GM06990 (cell line): ENCODE data around the gene PLXNB2.

Source experiments
- DNase-seq: peaks from one replicate; pipeline ENCODE4 v3.0.0-alpha.2; 2011; ENCODE audit not compliant: insufficient read length; ENCODE audit errors: extremely low read depth
- H3K27me3 ChIP-seq: replicated peaks from 2 replicates; pipeline ENCODE4 v1.6.0; 2011; ENCODE audit warnings: low read length; ENCODE audit not compliant: control insufficient read depth, insufficient read depth
- H3K36me3 ChIP-seq: 2 replicates; pipeline ENCODE4 v1.5.1; 2011; ENCODE audit warnings: low read length; ENCODE audit not compliant: control insufficient read depth, insufficient read depth
- H3K4me3 ChIP-seq: replicated peaks from 2 replicates; pipeline ENCODE4 v1.5.1; 2011; ENCODE audit warnings: low read depth, mild to moderate bottlenecking, control low read depth, low read length
- CTCF ChIP-seq: IDR thresholded peaks from 2 replicates; pipeline ENCODE4 v1.5.1; 2011; ENCODE audit warnings: low read length, control low read depth, mild to moderate bottlenecking, inconsistent platforms; ENCODE audit not compliant: insufficient read depth, poor library complexity, severe bottlenecking

PLXNB2 gene

GRCh38 chr22:50242406-50242949 lies 65.0 kb downstream of the PLXNB2 start:
- Histone ChIP-seq H3K27me3 (no peaks in the 10 kb centered on the region), H3K36me3 (peaks cover 17% of the 10 kb centered on the region), H3K4me3 (peak overlapping the region; percentile 56)
- no peak for DNase-seq
- TF ChIP-seq CTCF, result no peak

DNA sequence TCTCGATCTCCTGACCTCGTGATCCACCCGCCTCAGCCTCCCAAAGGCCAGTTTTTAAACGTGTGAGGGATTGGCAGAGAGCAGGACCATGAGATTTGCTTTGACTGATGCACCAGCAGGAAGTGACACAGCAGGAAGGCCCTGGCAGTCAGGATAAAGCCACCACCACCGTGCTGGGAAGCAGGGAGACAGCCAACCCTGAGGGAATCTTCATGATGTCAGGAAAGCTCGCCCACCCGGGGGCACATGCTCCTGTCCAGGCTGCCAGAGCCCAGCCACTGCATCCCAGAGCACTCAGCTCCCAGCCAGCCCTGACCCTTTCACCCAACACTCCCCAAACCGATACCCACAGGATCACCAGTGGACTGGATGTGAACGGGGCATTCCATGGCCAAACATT lies 68.7 kb downstream of the PLXNB2 start:
- no peak for TF ChIP-seq CTCF
- DNase-seq, result no peak
- peaks cover 5% of the 10 kb centered on the region for H3K36me3 ChIP-seq
- H3K27me3 ChIP-seq, result no peaks in the 10 kb centered on the region
- H3K4me3 ChIP-seq, result no peak overlapping the region

DNA sequence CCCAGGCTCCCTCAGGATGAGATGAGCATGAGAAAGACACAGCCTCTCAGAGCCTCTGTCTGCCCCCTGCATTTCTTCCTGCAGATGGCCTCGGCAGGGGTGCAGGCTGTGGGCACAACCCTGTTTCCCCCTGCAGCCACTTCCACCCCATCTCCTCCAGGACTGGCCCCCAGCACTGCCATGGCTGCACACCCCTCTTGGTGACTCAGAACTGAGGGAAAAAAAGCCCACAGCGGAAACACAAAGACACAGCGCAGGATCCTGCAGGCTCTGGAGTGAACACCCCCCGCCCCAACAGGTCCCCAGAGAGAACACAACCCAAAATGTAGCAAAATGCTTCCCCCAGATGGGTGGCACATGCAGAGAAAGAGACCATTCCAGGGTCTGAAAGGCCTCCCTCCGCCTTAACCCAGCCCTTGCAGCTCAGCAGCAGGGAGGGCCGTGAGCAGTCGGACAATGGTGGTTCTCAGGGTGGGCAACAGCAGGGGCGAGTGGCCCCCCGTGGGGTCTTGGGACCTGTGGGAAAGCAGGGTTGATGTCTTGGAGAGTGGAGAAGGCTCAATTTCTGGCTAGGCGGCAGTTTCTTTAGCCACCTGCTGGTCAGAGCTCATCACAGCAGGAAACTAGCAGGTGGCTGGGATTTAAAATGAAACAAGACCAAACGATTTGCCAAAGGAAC lies 70.6 kb downstream of the PLXNB2 start:
- DNase-seq, result no peak
- Histone ChIP-seq H3K36me3 (peaks cover 5% of the 10 kb centered on the region), H3K27me3 (no peaks in the 10 kb centered on the region), H3K4me3 (no peak overlapping the region)
- peak; percentile 58 for TF ChIP-seq CTCF

GRCh38 chr22:50233223-50233622 lies 74.2 kb downstream of the PLXNB2 start:
- DNase-seq, result no peak
- H3K27me3 ChIP-seq, result no peaks in the 10 kb centered on the region
- TF ChIP-seq CTCF, result no peak
- peaks cover 8% of the 10 kb centered on the region for H3K36me3 ChIP-seq
- no peak overlapping the region for H3K4me3 ChIP-seq

DNA sequence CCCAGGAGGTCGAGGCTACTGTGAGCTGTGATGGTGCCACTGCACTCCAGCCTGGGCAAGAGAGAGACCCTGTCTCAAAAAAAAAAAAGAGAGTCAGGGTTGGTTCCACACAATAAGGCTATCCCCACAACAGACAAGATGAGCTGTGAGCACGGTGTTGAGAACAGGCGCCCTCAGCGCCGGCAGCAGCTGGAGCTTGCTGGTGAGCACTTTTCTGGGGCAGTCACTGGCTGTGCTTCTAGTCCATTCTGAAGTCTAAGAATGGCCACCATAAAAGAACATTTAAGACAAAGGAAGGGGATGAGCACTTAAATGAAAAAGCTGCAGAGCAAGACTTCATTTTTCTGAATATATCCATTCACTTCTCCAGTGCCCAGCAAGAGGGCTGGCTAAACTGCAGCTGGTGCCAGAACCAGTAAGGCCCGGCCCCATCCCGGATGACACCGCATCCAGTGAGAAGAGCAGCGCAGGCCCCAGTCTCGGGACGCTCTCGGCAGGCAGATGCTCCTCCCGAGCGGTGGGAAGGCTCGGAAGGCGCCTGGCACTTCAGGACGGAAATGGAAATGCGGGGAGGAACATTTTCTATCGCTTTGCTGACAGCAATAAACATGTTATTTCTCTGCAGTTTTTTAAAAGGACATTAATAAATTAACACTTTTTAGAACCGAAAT lies 74.8 kb downstream of the PLXNB2 start:
- peaks cover 8% of the 10 kb centered on the region for H3K36me3 ChIP-seq
- no peak overlapping the region for H3K4me3 ChIP-seq
- no peaks in the 10 kb centered on the region for H3K27me3 ChIP-seq
- no peak for TF ChIP-seq CTCF
- no peak for DNase-seq
